ENCODE data around the gene RRBP1.

RRBP1 gene

GRCh38 chr20:17605131-17605660 is 76.8 kb downstream of the RRBP1 start:
- no peak for DNase-seq

- no peak for DNase-seq
Observed at GRCh38 chr20:17602493-17602892, 79.5 kb downstream of the RRBP1 start.

- no peak for DNase-seq
Observed at GRCh38 chr20:17601957-17602356, 80.1 kb downstream of the RRBP1 start.

GRCh38 chr20:17598013-17598550 is 84.0 kb downstream of the RRBP1 start:
- DNase-seq, result no peak

- no peak for DNase-seq
Observed at GRCh38 chr20:17595856-17596255, 86.2 kb downstream of the RRBP1 start.

GRCh38 chr20:17594443-17594842 is 87.6 kb downstream of the RRBP1 start:
- no peak for DNase-seq

- DNase-seq, result no peak
Observed at GRCh38 chr20:17593902-17594301, 88.1 kb downstream of the RRBP1 start.

- no peak for DNase-seq
Observed at GRCh38 chr20:17590245-17590644, 91.8 kb downstream of the RRBP1 start.

- peak; percentile 39 for DNase-seq
Observed at GRCh38 chr20:17589161-17589834, 92.7 kb downstream of the RRBP1 start.

- DNase-seq, result no peak
Observed at GRCh38 chr20:17587824-17588223, 94.2 kb downstream of the RRBP1 start.

GRCh38 chr20:17587148-17587547 is 94.9 kb downstream of the RRBP1 start:
- no peak for DNase-seq

- no peak for DNase-seq
Observed at GRCh38 chr20:17586250-17586649, 95.8 kb downstream of the RRBP1 start.

- no peak for DNase-seq
Observed at GRCh38 chr20:17584689-17585088, 97.4 kb downstream of the RRBP1 start.

GRCh38 chr20:17583126-17583525 is 98.9 kb downstream of the RRBP1 start:
- DNase-seq, result no peak

- DNase-seq, result no peak
Observed at GRCh38 chr20:17580895-17581294, 101.1 kb downstream of the RRBP1 start.

- no peak for DNase-seq
Observed at GRCh38 chr20:17579369-17580039, 102.5 kb downstream of the RRBP1 start.

- DNase-seq, result no peak
Observed at GRCh38 chr20:17576215-17576614, 105.8 kb downstream of the RRBP1 start.

- DNase-seq, result no peak
Observed at GRCh38 chr20:17573463-17573862, 108.6 kb downstream of the RRBP1 start.

- peak; percentile 78 for DNase-seq
Observed at GRCh38 chr20:17572034-17572638, 109.9 kb downstream of the RRBP1 start.

- peak; percentile 34 for DNase-seq
Observed at GRCh38 chr20:17571153-17571527, 110.9 kb downstream of the RRBP1 start.

GRCh38 chr20:17570347-17571152 is 111.5 kb downstream of the RRBP1 start:
- peak; percentile 84 for DNase-seq

- peak; percentile 99 for DNase-seq
Observed at GRCh38 chr20:17569616-17570346, 112.3 kb downstream of the RRBP1 start, which contains the start of gene DSTN. DSTN (plus strand) TSS chr20:17570075; CDS start chr20:17570209, 134 bp downstream.
